ENCODE results near the gene HRCT1.
"Not testable (repeated sequence)": the region's sequence is repeated elsewhere in the genome, so short reads cannot be mapped to it uniquely, and the experiment has no call there.

Gene HRCT1

DNA sequence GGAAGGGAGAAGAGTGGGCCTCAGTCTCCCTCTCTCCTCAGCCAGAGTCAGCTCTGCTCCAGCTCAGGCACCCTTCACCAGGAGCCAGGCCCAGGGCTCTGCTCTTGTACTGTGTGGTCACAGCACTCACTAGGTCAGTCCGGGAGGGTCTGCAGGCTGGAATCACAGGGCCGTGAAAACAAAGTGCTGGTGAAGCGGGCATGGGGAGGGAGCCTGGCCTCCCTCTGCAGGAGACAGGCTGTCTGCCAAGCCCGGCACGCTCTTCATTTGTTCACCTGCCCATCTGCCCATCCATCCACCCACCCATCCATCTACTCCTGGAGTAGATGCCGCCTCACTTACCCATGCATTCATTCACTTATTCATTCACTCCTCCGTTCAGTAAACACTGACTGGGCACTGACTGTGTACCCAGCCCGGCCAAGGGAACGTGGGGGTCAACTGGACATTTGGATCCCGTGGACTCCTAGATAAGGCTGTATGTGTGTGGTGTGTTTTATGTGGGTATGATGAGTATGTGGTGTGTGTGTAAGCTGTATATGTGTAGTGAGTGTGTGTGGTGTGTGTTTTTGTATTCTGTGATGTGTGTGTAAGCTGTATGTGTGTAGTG, 6.9 kb downstream of the HRCT1 start:
- no peak for DNase-seq (ENCODE audit: low spot score)
- TF ChIP-seq, protein P1, sequence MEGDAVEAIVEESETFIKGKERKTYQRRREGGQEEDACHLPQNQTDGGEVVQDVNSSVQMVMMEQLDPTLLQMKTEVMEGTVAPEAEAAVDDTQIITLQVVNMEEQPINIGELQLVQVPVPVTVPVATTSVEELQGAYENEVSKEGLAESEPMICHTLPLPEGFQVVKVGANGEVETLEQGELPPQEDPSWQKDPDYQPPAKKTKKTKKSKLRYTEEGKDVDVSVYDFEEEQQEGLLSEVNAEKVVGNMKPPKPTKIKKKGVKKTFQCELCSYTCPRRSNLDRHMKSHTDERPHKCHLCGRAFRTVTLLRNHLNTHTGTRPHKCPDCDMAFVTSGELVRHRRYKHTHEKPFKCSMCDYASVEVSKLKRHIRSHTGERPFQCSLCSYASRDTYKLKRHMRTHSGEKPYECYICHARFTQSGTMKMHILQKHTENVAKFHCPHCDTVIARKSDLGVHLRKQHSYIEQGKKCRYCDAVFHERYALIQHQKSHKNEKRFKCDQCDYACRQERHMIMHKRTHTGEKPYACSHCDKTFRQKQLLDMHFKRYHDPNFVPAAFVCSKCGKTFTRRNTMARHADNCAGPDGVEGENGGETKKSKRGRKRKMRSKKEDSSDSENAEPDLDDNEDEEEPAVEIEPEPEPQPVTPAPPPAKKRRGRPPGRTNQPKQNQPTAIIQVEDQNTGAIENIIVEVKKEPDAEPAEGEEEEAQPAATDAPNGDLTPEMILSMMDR (IDR thresholded peaks at IDR 0.05; ENCODE audit: extremely low read depth, missing control alignments): no peak

DNA sequence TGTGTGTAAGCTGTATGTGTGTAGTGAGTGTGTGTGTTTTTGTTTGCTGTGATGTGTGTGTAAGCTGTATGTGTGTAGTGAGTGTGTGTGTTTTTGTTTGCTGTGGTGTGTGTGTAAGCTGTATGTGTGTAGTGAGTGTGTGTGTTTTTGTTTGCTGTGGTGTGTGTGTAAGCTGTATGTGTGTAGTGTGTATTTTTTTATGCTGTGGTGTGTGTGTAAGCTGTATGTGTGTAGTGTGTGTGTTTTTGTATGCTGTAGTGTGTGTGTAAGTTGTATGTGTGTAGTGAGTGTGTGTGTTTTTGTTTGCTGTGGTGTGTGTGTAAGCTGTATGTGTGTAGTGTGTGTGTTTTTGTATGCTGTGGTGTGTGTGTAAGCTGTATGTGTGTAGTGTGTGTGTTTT, 7.4 kb downstream of the HRCT1 start:
- DNase-seq (ENCODE audit: low spot score): not testable (repeated sequence)

DNA sequence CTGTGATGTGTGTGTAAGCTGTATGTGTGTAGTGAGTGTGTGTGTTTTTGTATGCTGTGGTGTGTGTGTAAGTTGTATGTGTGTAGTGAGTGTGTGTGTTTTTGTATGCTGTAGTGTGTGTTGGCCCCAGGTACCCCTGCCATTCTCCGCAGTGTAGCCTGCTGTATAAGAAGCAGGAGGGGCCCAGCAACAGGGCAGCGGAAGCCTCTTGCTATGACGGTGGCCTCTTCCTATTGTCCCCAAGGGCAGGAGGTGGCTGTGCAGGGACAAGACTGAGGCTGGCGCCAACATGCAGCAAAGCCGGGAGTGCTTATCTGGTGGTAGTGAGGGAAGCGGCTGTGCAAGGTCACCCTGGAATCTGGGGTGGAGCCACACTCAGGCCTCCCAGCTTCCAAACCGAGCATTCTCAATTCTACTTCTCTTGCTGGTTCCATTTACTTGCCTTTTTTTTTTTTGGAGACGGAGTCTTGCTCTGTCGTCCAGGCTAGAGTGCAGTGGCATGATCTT, 8.4 kb downstream of the HRCT1 start:
- TF ChIP-seq, protein P1 (IDR thresholded peaks at IDR 0.05; ENCODE audit: extremely low read depth, missing control alignments): no peak
- no peak for DNase-seq (ENCODE audit: low spot score)

DNA sequence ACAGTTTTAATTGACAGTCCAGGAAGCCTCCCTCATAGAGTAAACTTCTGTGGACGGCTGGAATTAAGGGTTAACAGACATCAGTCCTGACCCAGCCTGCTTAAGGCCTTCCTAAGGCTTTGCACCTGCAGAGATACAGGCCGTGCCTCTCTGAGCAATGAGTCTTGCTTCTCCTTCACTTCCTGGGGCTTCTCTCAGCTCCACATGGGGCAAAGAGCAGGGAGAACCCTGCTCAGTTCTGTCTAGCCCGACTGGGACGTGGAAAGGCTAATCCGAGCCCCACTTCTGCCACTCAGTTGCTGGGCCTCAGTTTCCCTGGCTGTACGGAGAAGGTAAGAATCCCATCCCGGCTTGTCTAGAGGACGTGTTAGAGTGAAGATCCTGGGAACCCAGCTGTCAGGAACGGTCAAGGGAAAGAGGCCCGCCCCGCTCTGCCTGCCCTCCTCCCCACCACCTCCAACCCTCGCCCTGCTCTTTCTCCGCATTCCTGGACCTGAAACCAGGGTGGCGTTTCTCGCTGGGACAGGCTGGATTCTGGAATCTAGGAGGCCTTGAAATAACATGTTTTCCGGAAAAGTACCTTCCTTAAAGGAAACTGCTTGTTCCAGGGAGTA, 9.8 kb downstream of the HRCT1 start:
- TF ChIP-seq, protein P1 (IDR thresholded peaks at IDR 0.05; ENCODE audit: extremely low read depth, missing control alignments): no peak

DNA sequence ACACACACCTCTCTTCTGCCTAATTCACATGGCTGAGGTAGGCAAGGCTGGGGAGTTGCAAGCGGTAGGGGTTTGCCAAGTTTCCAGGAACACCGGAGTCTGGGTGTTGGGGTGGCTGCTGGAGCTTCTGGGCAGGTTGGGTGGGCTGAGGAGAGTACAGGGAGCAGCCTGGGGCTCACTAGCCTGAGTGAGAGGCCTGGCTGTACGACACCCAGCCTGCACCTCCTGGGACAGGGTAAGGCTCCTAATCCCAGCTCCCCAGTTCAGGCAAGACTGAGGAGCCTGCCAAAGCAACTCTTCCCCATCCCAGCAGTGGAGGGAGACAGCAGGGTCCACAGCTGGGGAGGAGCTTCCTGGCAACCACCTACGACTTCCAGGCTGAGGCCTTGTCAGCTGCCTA, 11.3 kb downstream of the HRCT1 start:
- no peak for DNase-seq (ENCODE audit: low spot score)
- TF ChIP-seq, protein P1 (IDR thresholded peaks at IDR 0.05; ENCODE audit: extremely low read depth, missing control alignments): no peak

More for the DNA sequence above, 9.8 kb downstream of the HRCT1 start:
- DNase-seq (ENCODE audit: low spot score): no peak

DNA sequence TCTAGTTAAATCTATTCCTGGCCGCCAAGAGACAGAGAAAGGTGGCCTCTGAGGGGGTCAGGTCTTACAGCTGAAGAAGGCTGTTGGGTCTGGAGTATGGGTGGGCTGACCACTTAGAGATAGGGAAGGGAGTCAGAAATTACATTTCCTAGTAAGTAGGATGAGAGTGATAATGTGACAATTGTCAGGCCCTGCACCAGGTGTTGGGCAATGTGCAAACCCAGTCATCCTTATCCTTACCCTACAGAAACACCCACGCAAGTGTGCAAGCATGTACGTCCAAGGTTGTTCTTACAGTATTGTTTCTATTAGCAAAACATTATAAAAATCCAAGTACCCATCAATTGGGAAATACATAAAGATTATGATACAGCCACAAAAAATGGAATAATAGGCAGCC, 12.8 kb downstream of the HRCT1 start:
- TF ChIP-seq, protein P1 (IDR thresholded peaks at IDR 0.05; ENCODE audit: extremely low read depth, missing control alignments): no peak
- no peak for DNase-seq (ENCODE audit: low spot score)

DNA sequence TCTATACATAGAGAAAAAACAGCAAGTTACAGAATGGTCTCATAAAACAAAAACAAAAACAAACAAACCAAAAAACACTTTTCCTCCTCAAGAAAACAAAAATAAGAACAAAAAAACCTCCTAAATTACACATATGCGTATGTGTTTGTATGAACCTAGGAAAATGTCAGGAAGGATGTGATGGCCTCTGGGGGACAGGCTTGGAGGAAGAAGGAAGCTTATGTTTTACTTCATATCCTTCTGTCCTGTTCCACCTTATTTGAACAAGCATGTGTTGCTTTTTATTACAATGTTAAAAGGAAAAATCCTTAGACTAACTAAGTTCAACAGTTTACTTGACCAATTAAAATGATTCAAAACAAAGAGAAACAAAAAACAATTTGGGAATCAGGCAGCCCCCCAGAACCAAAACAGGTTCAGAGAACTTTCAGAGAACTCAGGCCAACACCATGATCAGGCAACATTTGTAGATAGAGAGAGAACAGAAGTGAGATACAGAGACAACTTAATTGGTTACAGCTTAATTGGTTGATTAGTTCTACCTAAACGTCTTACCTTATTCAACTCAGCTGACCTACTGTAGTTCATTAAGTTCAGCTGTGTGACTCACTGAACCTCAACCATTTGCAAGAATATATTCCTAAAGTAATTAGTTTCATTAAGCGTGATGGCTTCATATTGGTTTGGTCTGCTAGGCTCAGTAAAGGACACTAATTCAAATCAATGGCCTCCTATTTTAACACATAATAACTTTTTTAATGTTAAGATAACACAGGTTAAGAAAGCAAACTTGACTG, 13.4 kb downstream of the HRCT1 start:
- TF ChIP-seq, protein P1 (IDR thresholded peaks at IDR 0.05; ENCODE audit: extremely low read depth, missing control alignments): no peak
- no peak for DNase-seq (ENCODE audit: low spot score)
